ENCODE measurements around the gene PCNT.

DNA sequence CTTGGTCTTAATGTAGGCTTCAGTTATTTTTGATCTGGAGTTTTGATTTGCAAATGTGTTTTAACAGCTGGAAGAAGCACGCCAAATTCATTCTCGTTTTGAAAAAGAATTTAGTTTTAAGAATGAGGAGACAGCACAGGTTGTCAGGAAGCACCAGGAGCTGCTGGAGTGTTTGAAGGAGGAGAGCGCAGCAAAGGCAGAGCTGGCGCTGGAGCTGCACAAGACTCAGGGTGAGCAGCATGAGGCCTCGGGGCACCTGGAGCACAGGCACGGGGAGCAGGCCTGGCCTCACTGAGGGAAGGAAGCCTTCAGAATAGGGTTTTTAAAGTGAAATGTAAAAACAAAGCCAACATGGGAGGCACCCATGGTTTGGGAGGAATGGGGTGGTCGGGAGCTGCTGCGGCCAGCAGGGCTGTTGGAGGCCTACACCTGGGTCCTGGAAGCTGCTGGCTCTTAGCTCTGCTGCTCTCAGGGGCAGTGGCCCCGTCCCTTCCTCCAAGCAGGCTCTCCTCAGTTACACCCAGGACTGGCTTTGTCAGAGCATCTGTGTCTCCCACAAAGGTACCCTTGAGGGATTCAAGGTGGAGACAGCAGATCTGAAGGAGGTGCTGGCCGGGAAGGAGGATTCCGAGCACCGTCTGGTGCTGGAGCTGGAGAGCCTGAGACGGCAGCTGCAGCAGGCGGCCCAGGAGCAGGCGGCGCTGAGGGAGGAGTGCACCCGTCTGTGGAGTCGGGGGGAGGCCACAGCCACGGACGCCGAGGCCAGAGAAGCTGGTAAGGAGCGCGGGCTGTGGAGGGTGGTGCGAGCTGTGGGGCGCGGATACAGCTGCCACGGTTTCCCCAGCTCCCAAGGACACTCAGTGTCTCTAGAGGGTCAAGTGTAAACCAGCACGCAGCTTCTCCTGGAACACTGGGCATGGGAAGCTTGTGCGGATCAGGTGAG lies 66.9 kb downstream of the PCNT start:
- TF ChIP-seq EP300 (IDR thresholded peaks at IDR 0.05; ENCODE audit: borderline replicate concordance in 1 of 2, low read depth in 2 of 2, low read length in 2 of 2) (no peak), POLR2AphosphoS5 (IDR thresholded peaks at IDR 0.05; ENCODE audit: low read depth, low read length) (no peak), EZH2 (IDR thresholded peaks at IDR 0.05; ENCODE audit: low read depth, low read length, severe bottlenecking) (no peak), TAF1 (IDR thresholded peaks at IDR 0.05; ENCODE audit: low read depth, low read length) (no peak), BCL11A (IDR thresholded peaks at IDR 0.05; ENCODE audit: low read depth in 2 of 2, low read length in 2 of 2) (no peak), EGR1 (IDR thresholded peaks at IDR 0.05; ENCODE audit: borderline replicate concordance, low read depth, low read length) (no peak)
- TF ChIP-seq, protein P1, sequence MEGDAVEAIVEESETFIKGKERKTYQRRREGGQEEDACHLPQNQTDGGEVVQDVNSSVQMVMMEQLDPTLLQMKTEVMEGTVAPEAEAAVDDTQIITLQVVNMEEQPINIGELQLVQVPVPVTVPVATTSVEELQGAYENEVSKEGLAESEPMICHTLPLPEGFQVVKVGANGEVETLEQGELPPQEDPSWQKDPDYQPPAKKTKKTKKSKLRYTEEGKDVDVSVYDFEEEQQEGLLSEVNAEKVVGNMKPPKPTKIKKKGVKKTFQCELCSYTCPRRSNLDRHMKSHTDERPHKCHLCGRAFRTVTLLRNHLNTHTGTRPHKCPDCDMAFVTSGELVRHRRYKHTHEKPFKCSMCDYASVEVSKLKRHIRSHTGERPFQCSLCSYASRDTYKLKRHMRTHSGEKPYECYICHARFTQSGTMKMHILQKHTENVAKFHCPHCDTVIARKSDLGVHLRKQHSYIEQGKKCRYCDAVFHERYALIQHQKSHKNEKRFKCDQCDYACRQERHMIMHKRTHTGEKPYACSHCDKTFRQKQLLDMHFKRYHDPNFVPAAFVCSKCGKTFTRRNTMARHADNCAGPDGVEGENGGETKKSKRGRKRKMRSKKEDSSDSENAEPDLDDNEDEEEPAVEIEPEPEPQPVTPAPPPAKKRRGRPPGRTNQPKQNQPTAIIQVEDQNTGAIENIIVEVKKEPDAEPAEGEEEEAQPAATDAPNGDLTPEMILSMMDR (IDR thresholded peaks at IDR 0.05; ENCODE audit: control extremely low read depth in 1 of 3, insufficient read depth in 1 of 3, low read depth in 1 of 3, low read length in 3 of 3) = no peak
- TF ChIP-seq, protein P2, sequence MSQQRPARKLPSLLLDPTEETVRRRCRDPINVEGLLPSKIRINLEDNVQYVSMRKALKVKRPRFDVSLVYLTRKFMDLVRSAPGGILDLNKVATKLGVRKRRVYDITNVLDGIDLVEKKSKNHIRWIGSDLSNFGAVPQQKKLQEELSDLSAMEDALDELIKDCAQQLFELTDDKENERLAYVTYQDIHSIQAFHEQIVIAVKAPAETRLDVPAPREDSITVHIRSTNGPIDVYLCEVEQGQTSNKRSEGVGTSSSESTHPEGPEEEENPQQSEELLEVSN (IDR thresholded peaks at IDR 0.05) = no peak
- TF ChIP-seq, protein P3, sequence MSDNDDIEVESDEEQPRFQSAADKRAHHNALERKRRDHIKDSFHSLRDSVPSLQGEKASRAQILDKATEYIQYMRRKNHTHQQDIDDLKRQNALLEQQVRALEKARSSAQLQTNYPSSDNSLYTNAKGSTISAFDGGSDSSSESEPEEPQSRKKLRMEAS (IDR thresholded peaks at IDR 0.05) = no peak
